Stimulated activated CD4-positive, alpha-beta T cell treated with anti-CD3 and anti-CD28 coated beads, Interleukin-15, amount 100 ng/mL, for 1 hour (primary cell): ENCODE data around the gene AGRN.
"Not testable (repeated sequence)": the region's sequence is repeated elsewhere in the genome, so short reads cannot be mapped to it uniquely, and the experiment has no call there.

Source experiments
- DNase-seq, 2 donors: peaks; one replicate each; pipeline ENCODE4 v3.0.0-alpha.2; 2020; ENCODE audit warnings: low read depth in 1 of 2, low spot score in 1 of 2

Gene AGRN

GRCh38 chr1:1065265-1065939 lies 45.5 kb downstream of the AGRN start:
- no peak for DNase-seq

GRCh38 chr1:1065940-1066304 lies 46.0 kb downstream of the AGRN start:
- not testable (repeated sequence) for DNase-seq

GRCh38 chr1:1066403-1067283 lies 46.7 kb downstream of the AGRN start:
- DNase-seq, result no peak

GRCh38 chr1:1067284-1067859 lies 47.5 kb downstream of the AGRN start:
- DNase-seq, result no peak

- no peak for DNase-seq
Observed at GRCh38 chr1:1067860-1068516, 48.1 kb downstream of the AGRN start.

- peak in 1 of 2 donors; percentile 30 for DNase-seq
Observed at GRCh38 chr1:1068517-1069055, 48.7 kb downstream of the AGRN start.

GRCh38 chr1:1069056-1069710 lies 49.3 kb downstream of the AGRN start:
- peak; percentile 87 for DNase-seq

GRCh38 chr1:1069711-1070676 lies 50.1 kb downstream of the AGRN start:
- no peak for DNase-seq

GRCh38 chr1:1071486-1072298 lies 51.8 kb downstream of the AGRN start:
- no peak for DNase-seq

GRCh38 chr1:1072299-1072848 lies 52.5 kb downstream of the AGRN start:
- no peak for DNase-seq

- no peak for DNase-seq
Observed at GRCh38 chr1:1072849-1073742, 53.2 kb downstream of the AGRN start.

- no peak for DNase-seq
Observed at GRCh38 chr1:1073743-1074587, 54.0 kb downstream of the AGRN start, which contains the start of gene RNF223. RNF223 (minus strand) TSS chr1:1074306; CDS start chr1:1072566, 1,740 bp downstream.

- no peak for DNase-seq
Observed at GRCh38 chr1:1074631-1075147, 54.8 kb downstream of the AGRN start.

- no peak for DNase-seq
Observed at GRCh38 chr1:1075148-1075935, 55.4 kb downstream of the AGRN start.

- DNase-seq, result not testable (repeated sequence)
Observed at GRCh38 chr1:1077396-1077795, 57.5 kb downstream of the AGRN start.
